HG03442 (cell line): ENCODE results near the gene TTC28.
"Not testable (repeated sequence)": the region's sequence is repeated elsewhere in the genome, so short reads cannot be mapped to it uniquely, and the experiment has no call there.

Experiments
- ATAC-seq: cut with Tn5 transposase; IDR thresholded peaks from one replicate; pipeline ENCODE4 v1.9.1; 2021; ENCODE audit warnings: mild to moderate bottlenecking, moderate library complexity; ENCODE audit not compliant: unreplicated experiment

The TTC28 gene

DNA sequence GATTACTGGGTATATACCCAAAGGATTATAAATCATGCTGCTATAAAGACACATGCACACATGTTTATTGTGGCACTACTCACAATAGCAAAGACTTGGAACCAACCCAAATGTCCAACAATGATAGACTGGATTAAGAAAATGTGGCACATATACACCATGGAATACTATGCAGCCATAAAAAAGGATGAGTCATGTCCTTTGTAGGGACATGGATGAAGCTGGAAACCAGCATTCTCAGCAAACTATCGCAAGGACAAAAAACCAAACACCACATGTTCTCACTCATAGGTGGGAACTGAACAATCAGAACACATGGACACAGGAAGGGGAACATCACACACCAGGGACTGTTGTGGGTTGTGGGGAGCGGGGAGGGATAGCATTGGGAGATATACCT lies 510.3 kb downstream of the TTC28 start:
- not testable (repeated sequence) for ATAC-seq

DNA sequence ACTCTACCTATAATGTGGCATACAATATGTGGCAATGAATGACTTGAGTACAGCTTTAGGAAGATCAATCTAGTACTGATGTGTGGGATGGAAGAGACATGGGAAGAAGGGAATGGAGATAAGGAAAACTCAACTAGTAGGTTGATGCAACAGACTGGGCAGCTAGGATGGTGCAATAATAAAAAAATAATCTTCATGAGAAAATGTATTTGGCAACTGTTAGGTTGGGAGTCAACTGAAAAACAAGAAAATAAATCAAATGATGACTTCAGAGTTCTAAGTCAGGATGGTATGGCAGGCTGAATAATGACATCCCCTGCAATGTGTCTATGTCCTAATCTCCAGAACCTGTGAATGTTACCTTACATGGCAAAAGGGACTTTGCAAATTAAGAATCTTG lies 523.8 kb downstream of the TTC28 start:
- ATAC-seq, result no peak

DNA sequence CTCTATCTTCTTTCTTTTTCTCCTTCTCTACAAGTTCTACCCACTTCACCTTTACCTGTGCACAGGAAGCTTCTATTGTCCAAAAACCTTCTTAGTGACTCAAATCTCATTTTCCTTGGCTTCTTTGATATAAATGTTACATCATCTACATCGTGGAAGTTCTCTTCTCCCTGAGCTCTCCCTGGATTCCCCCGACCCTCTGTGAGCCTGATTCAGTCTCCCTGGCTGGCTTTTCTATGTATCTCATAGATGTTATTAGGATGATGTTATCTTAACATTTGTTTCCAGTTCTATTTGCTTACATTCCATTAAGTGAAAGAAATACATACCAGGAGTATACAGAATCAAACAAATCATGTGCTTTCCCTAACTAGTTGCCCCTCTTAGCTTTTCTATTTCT lies 524.8 kb downstream of the TTC28 start:
- no peak for ATAC-seq

DNA sequence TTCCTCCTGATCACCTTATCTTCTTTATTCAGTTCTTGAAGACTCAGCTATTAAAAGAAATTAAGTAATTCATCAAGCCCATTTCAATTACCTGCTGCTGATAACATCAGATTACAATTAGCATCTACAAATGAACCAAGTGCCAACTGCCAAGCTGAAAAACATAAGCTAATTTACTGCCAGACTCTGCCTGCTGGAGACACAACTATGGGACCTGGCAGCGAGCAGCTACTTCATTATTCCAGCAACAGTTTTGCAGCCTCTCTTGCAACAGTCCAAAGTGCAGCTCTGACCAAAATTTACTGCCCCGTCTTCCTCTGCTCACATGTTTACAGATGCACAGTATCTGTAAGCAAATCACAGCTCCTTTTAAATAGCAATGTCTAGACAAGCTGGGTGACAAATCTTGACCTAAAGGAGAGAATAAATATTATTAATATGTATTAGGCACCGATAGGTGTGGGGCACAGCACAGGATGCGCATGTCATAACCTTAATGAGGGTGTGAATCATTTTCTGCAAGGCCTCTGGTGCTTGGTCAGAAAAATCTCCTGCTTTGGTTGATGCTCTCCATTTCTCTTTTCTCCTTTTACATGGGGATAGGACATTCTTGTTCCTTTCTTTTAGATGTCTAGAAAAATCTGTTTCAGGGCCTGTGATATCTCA lies 528.4 kb downstream of the TTC28 start:
- ATAC-seq, result no peak

DNA sequence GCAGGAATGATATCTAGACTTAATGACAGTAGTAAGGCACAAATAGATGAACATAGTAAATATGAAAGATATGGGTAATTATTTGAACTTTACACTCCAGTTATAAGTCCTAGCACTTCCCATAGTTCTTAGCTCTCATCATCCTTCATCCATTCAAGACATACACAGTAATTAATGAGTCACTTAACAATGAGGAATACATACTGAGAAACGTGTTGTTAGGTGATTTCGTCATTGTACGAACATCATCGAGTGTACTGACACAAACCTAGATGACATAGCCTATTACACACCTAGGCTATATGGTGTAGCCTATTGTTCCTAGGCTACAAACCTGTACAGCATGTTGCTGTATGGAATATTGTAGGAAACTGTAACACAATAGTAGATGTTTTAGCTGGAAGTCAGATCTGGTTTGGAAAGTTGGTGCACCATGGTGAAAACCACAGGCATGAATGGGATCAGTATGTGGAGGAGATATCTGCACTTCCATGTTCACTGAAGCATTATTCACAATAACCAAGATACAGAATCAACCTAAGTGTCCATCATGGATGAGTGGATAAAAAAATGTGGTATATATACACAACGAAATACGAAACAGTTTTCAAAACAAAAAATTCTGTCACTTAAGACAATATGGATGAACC lies 530.7 kb downstream of the TTC28 start:
- no peak for ATAC-seq

DNA sequence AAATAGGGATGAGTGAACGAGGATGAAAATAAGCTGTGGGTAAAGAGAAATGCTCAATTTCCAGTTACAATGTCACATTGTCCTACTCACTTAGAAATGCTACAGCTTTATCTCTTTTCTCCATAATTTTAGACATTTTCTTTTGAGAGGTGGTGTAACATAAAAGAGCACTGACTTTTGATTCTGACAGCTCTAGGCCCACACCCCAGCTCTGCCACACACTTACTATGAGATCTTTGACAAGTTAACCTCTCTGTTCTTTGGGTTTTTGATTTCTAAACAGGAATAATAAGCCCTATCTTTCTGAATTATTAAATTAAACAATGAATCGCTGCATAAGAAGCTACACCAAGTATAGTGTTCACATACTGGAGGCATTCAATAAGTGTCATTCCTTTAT lies 532.2 kb downstream of the TTC28 start:
- ATAC-seq, result no peak

DNA sequence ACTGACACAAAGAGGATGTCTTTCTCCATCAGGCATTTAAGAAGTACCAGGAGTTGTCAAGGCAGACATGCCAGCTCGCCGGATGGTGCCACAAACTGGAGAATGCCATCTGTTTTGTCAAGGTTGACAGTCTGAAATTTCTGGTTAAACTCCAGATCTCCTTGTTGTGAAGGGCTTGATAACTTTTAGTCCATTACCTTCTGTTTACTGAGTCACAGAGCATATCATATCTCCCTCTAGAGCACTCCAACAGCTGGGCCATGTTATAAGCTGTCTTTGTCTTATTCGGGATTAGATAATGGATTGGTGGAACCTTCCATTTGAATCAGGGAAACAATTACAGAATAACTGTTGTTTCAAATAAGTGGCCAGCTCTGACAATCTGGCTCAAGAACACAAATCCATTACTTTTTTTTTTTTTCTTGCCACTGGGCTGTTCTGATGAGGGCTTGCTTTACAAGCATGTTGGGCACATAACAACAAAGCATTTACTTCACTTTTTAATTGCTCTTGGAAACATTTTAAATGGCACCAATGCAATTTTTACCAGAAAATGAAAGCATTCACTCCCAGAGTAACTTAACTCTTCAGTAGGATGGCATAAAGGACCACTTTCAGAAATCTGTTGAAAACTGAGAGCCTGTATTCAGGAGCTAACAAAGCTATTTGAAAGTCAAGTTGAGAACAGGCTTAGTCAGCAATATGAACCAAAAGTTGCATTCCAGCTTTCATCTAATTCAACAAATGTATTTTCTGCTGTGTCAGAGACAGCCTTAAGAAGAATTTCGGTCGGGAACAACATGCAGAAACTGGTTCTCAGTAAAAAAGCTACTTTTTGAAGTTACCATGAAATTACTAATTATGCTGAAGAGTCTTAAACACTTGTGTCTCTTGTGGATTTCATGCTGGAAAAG lies 533.0 kb downstream of the TTC28 start:
- no peak for ATAC-seq

DNA sequence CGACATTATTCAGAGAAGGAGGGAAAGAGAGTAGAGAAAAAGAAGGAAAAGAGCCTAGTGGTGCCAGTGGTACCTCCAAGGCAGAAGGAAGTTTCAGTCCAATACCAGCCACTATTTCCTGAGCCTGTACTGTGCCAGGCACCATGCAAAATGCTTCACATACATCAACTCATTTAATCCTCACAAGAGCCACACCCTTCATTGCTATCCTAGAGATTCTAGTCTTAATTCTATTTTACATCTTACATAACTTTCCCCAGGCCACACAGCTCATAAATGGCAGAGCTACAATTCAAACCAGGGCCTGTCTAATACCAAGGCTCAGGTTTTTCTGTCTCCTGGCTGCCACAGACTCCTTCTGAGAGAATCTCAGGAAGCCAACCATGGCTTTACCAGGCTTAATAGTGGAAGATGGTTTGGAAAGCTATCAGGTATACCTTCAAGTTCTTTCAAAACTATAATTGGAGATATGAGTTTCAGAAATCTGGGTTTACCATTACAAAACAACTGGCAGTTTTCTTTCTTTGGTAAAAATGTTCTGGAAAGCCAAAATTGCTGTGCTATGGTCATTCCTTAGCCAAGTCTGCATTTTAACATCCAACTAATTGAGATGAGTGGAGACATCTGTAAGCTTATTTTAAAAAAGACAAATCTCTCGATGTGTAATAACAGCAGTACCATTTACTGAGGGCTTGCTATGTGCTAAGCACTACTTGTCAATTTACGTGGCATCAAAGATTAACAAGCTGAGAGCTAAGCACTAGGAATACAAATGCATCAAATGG lies 535.5 kb downstream of the TTC28 start:
- no peak for ATAC-seq

DNA sequence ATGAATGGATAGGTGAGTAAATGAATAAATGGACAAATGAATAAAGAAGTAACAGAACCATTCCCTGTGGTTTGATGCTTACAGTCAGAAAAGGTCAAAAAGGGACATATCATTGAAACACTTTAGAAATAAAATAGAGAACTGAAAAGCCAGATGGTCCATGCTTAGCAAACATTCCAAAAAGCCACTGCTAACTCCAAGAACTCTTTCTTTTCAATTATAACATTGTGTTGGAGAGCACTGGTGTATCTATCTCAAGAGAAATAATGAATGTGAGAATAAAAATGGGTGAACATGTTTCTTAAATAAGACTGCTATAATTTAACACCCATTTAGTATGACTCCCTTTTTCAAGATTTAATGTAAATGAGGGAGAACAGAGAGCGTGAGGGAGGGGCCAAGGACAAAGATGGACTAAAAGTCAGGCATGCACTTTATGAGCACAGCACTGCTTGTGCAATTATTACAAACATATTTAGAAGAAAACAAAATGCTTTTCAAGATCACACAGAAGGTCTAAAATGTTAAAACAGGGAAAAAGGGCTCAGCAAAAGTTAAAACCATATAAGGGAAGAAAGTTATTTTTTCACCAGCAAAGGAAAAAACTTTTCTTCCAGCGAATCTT lies 536.3 kb downstream of the TTC28 start:
- ATAC-seq, result no peak

DNA sequence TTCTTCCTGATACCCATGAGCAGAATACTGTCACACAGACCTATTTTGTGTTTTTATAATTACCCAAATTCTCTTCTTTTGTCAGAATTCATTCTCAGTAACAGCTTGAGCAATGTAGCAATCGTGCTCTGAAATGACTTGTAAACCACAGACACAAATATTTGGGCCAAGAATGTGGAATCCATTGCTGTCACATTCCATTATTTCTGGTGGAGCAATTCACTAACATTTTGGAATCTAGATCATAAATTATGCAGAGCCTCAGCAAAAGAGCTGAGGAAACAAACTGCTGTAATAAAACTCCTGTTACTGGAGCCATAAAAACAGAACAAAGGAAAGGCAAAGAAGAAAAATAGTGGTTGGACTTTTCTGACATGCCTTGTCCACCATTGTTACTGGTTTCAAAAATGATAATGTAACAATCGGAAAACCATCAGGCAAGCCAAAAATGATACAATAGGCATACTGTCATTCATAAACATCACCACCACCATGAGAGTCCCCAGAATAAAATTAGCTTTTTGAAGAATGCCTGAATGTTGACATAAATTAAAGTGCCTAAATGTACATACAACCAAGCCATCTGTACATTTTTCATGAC lies 537.2 kb downstream of the TTC28 start:
- no peak for ATAC-seq

DNA sequence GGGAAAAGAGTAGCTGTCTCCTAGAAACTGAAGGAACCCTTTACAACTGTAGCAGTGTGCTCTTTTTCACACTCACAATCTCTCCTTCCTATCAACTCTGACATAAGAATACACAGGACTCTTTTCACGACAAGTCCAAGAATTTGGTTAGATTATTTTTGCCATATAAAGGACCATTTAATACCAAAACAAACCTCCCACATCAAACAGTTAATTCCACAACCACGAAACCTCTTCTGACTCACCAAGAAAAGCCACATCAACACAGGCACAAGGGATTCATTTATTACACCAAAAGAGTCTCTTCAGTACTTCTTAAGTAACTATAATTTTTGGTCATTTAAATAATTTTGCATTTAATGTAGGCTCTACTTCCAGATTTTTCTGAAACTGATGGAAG lies 538.0 kb downstream of the TTC28 start:
- ATAC-seq, result no peak

DNA sequence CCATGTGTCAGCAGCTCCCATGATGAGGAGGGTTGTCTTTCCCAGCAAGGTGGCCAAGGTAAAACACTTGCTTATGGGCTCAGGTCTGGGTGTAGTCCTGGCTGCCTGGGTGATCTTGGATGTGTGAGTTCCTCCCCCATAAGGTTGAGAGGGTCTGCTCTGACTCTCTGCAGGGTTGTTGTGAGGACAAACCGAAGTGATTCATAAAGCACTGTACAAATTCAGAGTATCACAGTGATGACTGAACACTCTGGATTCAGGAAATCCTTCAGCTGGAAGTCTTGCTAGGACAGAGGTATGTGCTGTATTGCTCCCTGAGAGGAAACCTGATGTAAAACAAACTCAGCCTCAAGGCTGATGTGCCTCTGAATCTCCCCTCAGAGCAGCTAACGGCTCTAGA lies 539.7 kb downstream of the TTC28 start:
- ATAC-seq, result no peak

DNA sequence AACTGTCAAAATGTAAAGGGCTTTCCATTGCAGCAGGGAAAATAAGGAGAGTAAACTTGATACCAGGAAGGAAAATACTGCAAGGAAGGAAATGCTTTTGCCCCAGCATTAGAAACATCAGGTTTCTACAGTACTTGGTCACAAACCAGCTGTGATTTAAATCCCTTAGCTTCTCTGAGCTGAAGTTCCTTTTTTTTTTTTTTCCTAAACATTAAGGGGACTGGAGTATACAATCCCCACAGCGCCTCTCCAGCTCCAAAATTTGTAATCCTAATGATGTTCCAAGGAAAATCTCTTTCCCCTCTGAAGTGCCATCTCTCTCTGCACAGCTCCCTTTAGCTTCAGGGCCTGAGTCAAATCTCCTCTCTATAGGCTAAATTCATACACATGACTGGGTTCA lies 540.1 kb downstream of the TTC28 start:
- no peak for ATAC-seq

DNA sequence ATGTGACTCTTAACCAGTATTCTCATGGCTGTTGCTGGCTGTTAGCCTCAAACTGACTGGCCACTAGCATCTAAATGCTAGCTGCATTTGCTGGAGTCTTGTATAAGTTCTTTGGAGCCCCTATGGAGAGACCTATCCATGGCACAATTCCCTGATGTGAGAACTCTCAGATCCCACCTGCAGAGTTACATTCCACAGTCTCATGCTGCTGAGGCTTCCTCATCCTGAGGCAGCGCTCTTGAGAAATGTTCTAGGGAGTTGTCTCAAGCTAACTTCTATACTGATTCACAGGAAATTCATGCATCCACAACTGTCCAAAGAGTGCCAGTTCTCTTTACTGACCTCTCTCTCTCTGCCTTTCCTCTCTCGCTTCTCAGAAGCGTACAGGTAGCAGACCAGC lies 542.6 kb downstream of the TTC28 start:
- ATAC-seq, result no peak

DNA sequence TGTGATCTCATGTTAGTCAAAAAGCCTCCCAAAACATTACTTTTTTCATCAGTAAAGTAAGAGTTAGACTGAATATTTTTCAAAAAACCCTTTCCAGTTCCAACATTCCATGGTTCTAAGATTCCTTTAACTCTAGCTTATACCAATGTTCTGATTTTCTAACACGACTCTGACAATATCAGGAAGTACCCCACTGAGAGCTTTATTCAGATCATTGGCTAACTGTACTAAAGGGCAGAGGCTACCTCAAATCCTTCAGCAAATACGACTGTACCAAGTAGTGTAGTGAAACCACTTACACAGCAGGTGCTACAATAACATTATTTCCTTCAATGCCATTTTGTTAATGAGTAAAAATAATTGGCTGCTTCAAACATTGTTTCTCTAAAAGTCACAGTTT lies 547.2 kb downstream of the TTC28 start:
- no peak for ATAC-seq

DNA sequence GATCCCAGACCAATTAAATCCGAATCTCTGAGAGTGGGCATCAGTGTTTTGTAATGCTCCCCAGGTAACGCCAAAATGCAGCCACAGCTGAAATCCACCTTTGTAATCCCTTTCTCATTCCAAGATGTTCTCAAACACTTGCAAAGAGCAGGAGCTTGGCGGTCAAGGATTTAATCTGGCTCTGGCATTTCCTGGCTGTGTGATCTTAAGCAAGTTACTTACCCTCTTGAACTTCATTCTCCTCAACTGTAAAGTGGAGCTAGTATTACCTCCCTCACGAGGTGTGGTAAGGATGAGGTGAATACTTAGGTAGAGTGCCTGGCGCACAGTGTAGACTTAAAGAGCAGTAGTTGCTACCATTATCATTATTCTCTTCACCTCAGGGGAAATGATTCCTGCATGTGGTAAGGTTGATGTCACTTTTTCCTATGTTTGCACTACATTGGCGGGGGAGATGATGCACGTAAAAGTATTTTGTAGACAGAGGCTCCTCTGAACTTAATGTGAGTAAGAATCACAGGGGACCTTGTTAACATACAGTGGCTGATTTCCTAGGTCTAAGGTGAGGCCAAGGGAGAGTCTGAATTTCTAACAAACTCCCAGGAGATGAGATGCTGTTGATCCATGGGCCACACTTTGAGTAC lies 550.2 kb downstream of the TTC28 start:
- ATAC-seq, result no peak

DNA sequence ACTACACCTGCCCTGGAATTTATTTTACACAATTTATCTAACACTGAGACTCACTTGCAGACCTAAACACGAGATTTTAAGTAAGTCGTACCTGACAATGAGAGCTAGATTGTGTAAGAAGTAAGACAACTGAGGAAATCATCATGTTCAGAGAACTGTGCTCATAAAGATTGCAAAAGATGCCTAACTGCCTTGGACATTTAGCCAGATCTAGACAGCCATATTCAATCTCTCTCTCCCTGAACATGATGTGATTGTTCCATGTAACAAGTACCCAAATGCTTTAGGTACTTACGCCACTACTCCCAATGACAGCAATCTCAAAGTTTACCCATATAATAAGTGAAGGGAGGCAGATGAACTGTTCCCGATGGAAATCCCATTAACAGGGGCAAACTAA lies 550.8 kb downstream of the TTC28 start:
- ATAC-seq, result no peak

DNA sequence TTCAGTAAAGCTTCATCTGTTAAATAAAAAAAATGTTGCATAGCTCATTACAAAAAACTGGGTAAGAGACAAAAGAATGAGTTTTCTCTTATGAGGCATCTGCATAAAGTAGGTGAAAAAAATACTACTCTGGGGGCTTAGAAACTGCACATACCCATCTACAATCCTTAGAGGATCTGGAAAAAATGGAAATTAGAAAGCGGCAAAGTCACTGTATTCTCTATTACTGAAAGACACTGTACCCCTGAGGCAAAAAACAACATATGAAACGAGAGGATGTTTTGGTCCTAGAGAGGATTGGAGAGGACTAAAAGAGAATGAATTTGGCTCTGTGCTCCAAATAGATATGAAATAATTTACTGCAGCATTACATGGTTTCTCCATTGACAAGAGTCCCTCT lies 553.8 kb downstream of the TTC28 start:
- no peak for ATAC-seq

DNA sequence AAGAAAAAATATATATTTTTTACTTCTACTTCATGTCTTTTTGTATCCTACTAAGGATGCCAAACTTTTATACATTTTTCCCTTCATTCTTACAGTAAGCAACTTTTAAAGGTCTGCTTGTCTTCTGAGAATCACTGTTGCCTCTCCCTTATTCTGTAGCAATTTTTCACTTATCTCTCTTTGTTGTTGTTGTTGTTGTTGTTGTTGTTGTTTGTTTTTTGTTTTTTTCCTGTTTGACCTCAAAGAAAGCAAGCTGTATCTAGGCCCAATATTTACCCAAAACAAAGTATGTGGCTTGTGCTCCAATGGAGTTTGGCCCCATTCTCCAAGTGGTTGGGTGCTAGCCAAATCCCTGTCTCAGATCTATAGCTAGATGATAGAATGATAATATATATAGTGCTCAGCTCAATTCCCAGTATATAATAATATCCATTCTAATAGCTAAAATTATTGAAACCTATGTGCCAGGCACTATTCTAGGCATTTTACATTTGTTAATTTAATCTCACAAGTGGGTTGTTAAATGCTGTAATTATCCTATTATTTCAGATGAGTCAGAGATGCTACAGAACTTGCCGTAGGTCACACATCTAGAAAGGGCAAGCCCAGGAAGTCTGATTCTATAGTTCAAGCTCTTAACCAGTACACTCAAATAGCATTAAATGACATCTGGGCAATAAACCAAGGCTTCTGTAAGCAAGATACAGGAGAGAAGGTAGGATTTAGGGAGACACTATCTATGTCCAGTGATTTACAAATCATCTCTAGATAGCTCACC lies 555.5 kb downstream of the TTC28 start:
- no peak for ATAC-seq
